Fibroblast of lung (primary cell): Measurements from ENCODE around the gene PHRF1. TPM values are rescaled to one million over a fixed set of nuclear protein-coding genes. Genes with fewer than 3 reads are reported as not detected.

Source experiments
- DNase-seq, 2 donors: peaks; one replicate each; pipeline versions ENCODE4 v3.0.0 to v3.0.0-alpha.2; 2010; ENCODE audit warnings: low read depth in 2 of 2
- H2AFZ ChIP-seq: 2 replicates; pipeline ENCODE4 v1.5.1; 2012; ENCODE audit warnings: low read length, control low read depth, inconsistent platforms
- H3K27ac ChIP-seq: 2 replicates; pipeline ENCODE4 v1.5.1; 2011; ENCODE audit warnings: low read length, control low read depth; ENCODE audit not compliant: insufficient read depth
- H3K27me3 ChIP-seq: 2 replicates; pipeline ENCODE4 v1.5.1; 2011; ENCODE audit warnings: mild to moderate bottlenecking, low read length; ENCODE audit not compliant: control insufficient read depth, insufficient read depth
- H3K36me3 ChIP-seq: 2 replicates; pipeline ENCODE4 v1.5.1; 2011; ENCODE audit warnings: low read length; ENCODE audit not compliant: control insufficient read depth, insufficient read depth
- H3K4me1 ChIP-seq: 2 replicates; pipeline ENCODE4 v1.5.1; 2011; ENCODE audit warnings: low read length; ENCODE audit not compliant: control insufficient read depth, insufficient read depth; ENCODE audit errors: extremely low read depth
- H3K4me2 ChIP-seq: 2 replicates; pipeline ENCODE4 v1.5.1; 2011; ENCODE audit warnings: low read length, control low read depth; ENCODE audit not compliant: insufficient read depth; ENCODE audit errors: extremely low read depth
- H3K4me3 ChIP-seq, 4 experiments: fragments of 200-600 bp in 1 of 4; sonication (generic) in 1 of 4; replicated peaks in 1 of 4; 2 replicates each; pipeline ENCODE4 v1.5.1; 2011 to 2016; ENCODE audit warnings: low read length in 4 of 4, low read depth in 3 of 4, mild to moderate bottlenecking in 3 of 4, control low read depth in 2 of 4, inconsistent platforms in 1 of 4, mixed read lengths in 1 of 4; ENCODE audit not compliant: insufficient read depth in 1 of 4; ENCODE audit errors: control extremely low read depth in 1 of 4
- H3K79me2 ChIP-seq: 2 replicates; pipeline ENCODE4 v1.5.1; 2012; ENCODE audit warnings: mild to moderate bottlenecking, low read length, inconsistent platforms; ENCODE audit not compliant: control insufficient read depth, insufficient read depth
- H3K9ac ChIP-seq: 2 replicates; pipeline ENCODE4 v1.5.1; 2011; ENCODE audit warnings: mild to moderate bottlenecking, low read length, control low read depth; ENCODE audit not compliant: insufficient read depth
- H3K9me3 ChIP-seq: 2 replicates; pipeline ENCODE4 v1.5.1; 2012; ENCODE audit warnings: low read depth, low read length; ENCODE audit not compliant: control insufficient read depth, insufficient read depth
- H4K20me1 ChIP-seq: 2 replicates; pipeline ENCODE4 v1.5.1; 2011; ENCODE audit warnings: low read length; ENCODE audit not compliant: control insufficient read depth, insufficient read depth; ENCODE audit errors: extremely low read depth
- EZH2 ChIP-seq: IDR thresholded peaks from 2 replicates; pipeline ENCODE4 v1.5.1; 2012; ENCODE audit warnings: low read length, control low read depth, mild to moderate bottlenecking; ENCODE audit errors: missing control alignments
- polyA plus RNA-seq, 2 donors: library from polyadenylated mRNA; depleted of rRNA in 1 of 2; stranded (reverse) in 1 of 2; unstranded in 1 of 2; fragments of >200 nt; gene quantifications; 2 replicates each; pipeline ENCODE4 v1.2.1, GENCODE V29; 2011 to 2012; ENCODE audit warnings: missing spikeins in 1 of 2
- total RNA-seq: library from RNA; depleted of rRNA; stranded (reverse); fragments of >200 nt; gene quantifications from 2 replicates; pipeline ENCODE4 v1.2.1, GENCODE V29; 2014
- TF ChIP-seq, protein P1 (sequence below), 2 donors: IDR thresholded peaks in 1 of 2; conservative IDR thresholded peaks in 1 of 2; 1 replicate in 1 of 2; 2 replicates in 1 of 2; pipeline ENCODE4 v1.5.1; 2011 to 2012; ENCODE audit warnings: low read length in 2 of 2, control low read depth in 1 of 2, inconsistent platforms in 1 of 2, low read depth in 1 of 2, mild to moderate bottlenecking in 1 of 2

PHRF1 gene
- total and polyA plus RNA-seq, 2 donors (not counting 1 experiment from before 2014, with no cell fraction given): 5.9 to 16.8 TPM

DNA sequence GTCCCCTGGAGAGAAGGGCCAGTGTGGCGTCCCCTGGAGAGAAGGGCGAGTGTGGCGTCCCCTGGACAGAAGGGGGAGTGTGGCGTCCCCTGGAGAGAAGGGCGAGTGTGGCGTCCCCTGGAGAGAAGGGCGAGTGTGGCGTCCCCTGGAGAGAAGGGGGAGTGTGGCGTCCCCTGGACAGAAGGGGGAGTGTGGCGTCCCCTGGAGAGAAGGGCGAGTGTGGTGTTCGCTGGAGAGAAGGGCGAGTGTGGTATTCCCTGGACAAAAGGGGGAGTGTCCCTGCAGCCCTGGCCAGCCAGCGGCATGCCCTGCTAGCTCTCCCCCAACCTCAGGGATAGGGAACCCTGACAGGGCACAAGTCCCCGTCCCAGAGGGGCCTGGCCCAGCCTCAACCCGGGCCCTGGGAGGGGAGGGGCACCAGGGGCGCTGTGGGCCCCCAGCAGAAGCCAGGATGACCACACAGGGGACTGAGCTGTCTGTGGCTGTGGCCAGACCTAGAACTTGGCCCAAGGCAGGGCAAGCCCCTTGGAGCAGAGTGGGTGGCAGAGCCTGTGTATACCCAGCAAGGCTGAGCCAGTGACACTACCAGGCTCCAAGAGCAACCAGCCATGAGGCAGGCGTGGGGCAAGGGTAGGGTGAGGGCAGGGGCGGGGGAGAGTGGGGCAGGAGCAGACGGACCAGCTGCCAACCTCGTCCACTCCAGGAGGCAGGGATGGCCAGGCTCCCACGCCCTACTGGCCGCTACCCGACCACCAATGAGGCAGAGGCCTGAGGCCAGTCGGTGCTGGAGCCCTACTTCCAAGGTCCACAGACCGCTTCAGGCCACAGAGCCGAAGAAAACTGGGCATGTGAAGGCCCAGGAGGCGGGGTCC is 45.1 kb upstream of the PHRF1 start:
- Histone ChIP-seq H4K20me1 (no peaks in the 10 kb centered on the region), H3K27ac (no peak overlapping the region), H3K4me2 (no peak overlapping the region), H3K9me3 (no peaks in the 10 kb centered on the region), H3K4me3 (no peak overlapping the region), H3K9ac (no peak overlapping the region), H3K27me3 (no peaks in the 10 kb centered on the region), H2AFZ (no peak overlapping the region), H3K79me2 (peaks cover 12% of the 10 kb centered on the region), H3K4me1 (no peaks in the 10 kb centered on the region), H3K36me3 (peaks cover 15% of the 10 kb centered on the region)
- TF ChIP-seq EZH2: no peak
- TF ChIP-seq, protein P1, sequence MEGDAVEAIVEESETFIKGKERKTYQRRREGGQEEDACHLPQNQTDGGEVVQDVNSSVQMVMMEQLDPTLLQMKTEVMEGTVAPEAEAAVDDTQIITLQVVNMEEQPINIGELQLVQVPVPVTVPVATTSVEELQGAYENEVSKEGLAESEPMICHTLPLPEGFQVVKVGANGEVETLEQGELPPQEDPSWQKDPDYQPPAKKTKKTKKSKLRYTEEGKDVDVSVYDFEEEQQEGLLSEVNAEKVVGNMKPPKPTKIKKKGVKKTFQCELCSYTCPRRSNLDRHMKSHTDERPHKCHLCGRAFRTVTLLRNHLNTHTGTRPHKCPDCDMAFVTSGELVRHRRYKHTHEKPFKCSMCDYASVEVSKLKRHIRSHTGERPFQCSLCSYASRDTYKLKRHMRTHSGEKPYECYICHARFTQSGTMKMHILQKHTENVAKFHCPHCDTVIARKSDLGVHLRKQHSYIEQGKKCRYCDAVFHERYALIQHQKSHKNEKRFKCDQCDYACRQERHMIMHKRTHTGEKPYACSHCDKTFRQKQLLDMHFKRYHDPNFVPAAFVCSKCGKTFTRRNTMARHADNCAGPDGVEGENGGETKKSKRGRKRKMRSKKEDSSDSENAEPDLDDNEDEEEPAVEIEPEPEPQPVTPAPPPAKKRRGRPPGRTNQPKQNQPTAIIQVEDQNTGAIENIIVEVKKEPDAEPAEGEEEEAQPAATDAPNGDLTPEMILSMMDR (conservative IDR thresholded peaks at IDR 0.05 in 1 of 2, IDR thresholded peaks at IDR 0.05 in 1 of 2; ENCODE audit: low read depth in 1 of 2, low read length in 2 of 2): no peak
- no peak for DNase-seq

DNA sequence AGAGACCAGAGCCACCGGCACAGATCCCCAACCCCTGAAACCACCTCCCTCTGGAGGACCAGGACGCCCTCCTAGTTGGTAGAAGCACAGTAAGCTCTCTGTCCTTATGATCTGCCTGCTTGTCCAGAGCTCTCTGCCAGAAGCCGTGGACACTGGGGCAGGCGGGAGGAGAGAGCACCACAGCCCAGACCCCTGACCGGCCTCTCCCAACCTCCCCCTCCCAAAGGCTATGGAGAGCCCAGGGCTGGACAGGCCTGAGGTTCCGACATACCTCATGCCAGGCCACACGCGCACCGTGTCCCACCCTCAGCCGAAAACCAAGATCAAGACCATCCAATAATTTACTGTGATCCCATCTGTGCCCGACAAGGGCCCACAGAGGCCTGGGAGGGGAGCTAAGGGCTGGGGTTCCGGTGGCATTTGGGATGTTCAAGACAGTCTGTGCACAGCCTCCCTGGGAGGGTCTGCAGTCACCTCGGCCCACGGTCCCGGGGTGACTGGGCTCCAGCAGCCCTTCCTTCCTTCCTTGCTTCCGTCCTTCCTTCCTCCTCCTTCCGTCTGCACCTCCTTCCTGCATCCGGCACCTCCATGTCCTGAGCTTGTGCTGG is 44.2 kb upstream of the PHRF1 start:
- no peaks in the 10 kb centered on the region for H3K27me3 ChIP-seq
- H3K9ac ChIP-seq: no peak overlapping the region
- H3K4me3 ChIP-seq: no peak overlapping the region
- H3K36me3 ChIP-seq: peaks cover 15% of the 10 kb centered on the region
- H2AFZ ChIP-seq: no peak overlapping the region
- no peak for TF ChIP-seq EZH2
- TF ChIP-seq, protein P1 (conservative IDR thresholded peaks at IDR 0.05 in 1 of 2, IDR thresholded peaks at IDR 0.05 in 1 of 2; ENCODE audit: low read depth in 1 of 2, low read length in 2 of 2): no peak
- no peak overlapping the region for H3K27ac ChIP-seq
- DNase-seq: no peak
- no peaks in the 10 kb centered on the region for H3K9me3 ChIP-seq
- no peaks in the 10 kb centered on the region for H4K20me1 ChIP-seq
- no peak overlapping the region for H3K4me2 ChIP-seq
- H3K4me1 ChIP-seq: no peaks in the 10 kb centered on the region
- H3K79me2 ChIP-seq: peaks cover 12% of the 10 kb centered on the region

DNA sequence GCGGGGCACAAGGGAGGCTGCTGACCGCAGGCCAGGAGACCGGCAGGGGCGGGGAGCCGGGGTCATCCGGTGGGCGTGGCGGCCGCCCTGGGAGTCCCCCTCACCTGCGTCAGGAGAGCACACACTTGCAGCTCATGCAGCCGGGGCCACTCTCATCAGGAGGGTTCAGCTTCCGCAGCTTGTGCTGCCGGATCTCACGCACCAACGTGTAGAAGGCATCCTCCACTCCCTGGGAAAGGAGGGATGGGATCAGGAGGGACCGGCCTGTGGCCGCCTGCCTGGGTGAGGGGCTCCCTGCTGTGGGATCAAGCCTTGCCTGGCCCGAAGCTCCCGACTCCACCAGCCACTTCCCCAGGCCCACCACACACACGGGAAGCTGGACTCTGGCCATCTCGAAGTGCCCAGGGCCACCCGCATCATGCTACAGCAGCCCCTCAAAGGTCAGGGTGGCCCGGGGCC is 43.7 kb upstream of the PHRF1 start:
- Histone ChIP-seq H3K4me3 (no peak overlapping the region), H2AFZ (no peak overlapping the region), H3K27me3 (no peaks in the 10 kb centered on the region), H3K4me2 (no peak overlapping the region), H3K27ac (no peak overlapping the region), H3K36me3 (peaks cover 15% of the 10 kb centered on the region), H4K20me1 (no peaks in the 10 kb centered on the region), H3K4me1 (no peaks in the 10 kb centered on the region), H3K79me2 (peaks cover 12% of the 10 kb centered on the region), H3K9ac (no peak overlapping the region), H3K9me3 (no peaks in the 10 kb centered on the region)
- no peak for DNase-seq
- TF ChIP-seq, protein P1 (conservative IDR thresholded peaks at IDR 0.05 in 1 of 2, IDR thresholded peaks at IDR 0.05 in 1 of 2; ENCODE audit: low read depth in 1 of 2, low read length in 2 of 2): no peak
- TF ChIP-seq EZH2: no peak
